Colonic mucosa (tissue), 4 donors: ENCODE measurements around the gene MED16. TPM values are rescaled to one million over a fixed set of nuclear protein-coding genes. Genes with fewer than 3 reads are reported as not detected.
A peak's percentile ranks its signal among the peaks of the same experiment; 100 is the strongest.

Source experiments
- DNase-seq: peaks from one replicate; pipeline ENCODE4 v3.0.0-alpha.2; 2020
- H3K27ac ChIP-seq: fragments of 200-600 bp; one replicate; pipeline ENCODE4 v1.8.0; 2021
- H3K27me3 ChIP-seq: fragments of 200-600 bp; one replicate; pipeline ENCODE4 v1.8.0; 2021
- H3K36me3 ChIP-seq: fragments of 200-600 bp; one replicate; pipeline ENCODE4 v1.8.0; 2021
- H3K4me1 ChIP-seq: fragments of 200-600 bp; one replicate; pipeline ENCODE4 v1.8.0; 2021; ENCODE audit warnings: mild to moderate bottlenecking
- H3K4me3 ChIP-seq: fragments of 200-600 bp; one replicate; pipeline ENCODE4 v1.8.0; 2021
- H3K9ac ChIP-seq, 2 donors: one replicate each; pipeline ENCODE4 v1.7.0; 2013; ENCODE audit warnings: control low read depth in 2 of 2, low read depth in 2 of 2, low read length in 2 of 2
- H3K9me3 ChIP-seq: fragments of 200-600 bp; one replicate; pipeline ENCODE4 v1.8.0; 2021
- intact Hi-C: fragments of 100-400 bp; cut with DNase I; formaldehyde crosslinking; loops from one replicate; pipeline ENCODE4 v1.14.1; 2022
- total RNA-seq, 2 donors: library from RNA; stranded (reverse); fragmentation: NEBNext Ultra II Directional in 1 of 2; extraction: Animal tissue kit (Norgen Biotek cat#: 25700) in 1 of 2; gene quantifications; one replicate each; pipeline ENCODE4 v1.2.1, GENCODE V29; 2021
- TF ChIP-seq, protein P1 (sequence below): fragments of 200-600 bp; IDR thresholded peaks from one replicate; pipeline ENCODE4 v1.8.0; 2022; ENCODE audit warnings: antibody characterized with exemption, mild to moderate bottlenecking
- donor health status: healthy.
- donor health status: DM: no; HTN: no; CAD: no.
- donor health status: DM: no; HTN: no; CAD: no.

The MED16 gene
- total RNA-seq, 2 donors from 2014 or later, result 73.3 to 83.2 TPM

DNA sequence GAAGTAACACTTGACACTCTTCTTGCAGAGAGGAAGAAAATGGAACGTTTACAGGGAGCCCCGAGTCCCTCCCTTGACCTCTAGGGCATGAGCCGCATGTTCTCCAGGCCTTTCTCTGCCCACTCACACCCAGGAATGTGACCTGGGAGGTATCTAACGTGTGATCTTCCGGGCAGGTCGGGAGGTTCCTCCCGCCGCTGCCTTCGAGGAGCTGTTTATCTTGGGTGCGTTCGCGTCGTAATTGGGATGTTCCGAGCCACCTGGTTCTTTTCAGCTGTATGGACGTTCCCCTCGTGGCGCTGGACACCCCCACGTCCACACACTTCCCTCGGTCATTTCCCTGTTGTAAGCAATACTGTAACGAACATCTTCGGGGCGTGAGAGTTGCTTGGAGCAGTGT, 46.5 kb upstream of the MED16 start:
- intact Hi-C loops, result no loop called here
- no peak for DNase-seq
- no peaks in the 10 kb centered on the region for H3K36me3 ChIP-seq
- TF ChIP-seq, protein P1, sequence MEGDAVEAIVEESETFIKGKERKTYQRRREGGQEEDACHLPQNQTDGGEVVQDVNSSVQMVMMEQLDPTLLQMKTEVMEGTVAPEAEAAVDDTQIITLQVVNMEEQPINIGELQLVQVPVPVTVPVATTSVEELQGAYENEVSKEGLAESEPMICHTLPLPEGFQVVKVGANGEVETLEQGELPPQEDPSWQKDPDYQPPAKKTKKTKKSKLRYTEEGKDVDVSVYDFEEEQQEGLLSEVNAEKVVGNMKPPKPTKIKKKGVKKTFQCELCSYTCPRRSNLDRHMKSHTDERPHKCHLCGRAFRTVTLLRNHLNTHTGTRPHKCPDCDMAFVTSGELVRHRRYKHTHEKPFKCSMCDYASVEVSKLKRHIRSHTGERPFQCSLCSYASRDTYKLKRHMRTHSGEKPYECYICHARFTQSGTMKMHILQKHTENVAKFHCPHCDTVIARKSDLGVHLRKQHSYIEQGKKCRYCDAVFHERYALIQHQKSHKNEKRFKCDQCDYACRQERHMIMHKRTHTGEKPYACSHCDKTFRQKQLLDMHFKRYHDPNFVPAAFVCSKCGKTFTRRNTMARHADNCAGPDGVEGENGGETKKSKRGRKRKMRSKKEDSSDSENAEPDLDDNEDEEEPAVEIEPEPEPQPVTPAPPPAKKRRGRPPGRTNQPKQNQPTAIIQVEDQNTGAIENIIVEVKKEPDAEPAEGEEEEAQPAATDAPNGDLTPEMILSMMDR, result no peak
- H3K4me1 ChIP-seq, result peaks cover 18% of the 10 kb centered on the region
- no peak overlapping the region for H3K27ac ChIP-seq
- H3K9ac ChIP-seq, result no peak overlapping the region
- no peaks in the 10 kb centered on the region for H3K27me3 ChIP-seq
- no peaks in the 10 kb centered on the region for H3K9me3 ChIP-seq
- no peak overlapping the region for H3K4me3 ChIP-seq

DNA sequence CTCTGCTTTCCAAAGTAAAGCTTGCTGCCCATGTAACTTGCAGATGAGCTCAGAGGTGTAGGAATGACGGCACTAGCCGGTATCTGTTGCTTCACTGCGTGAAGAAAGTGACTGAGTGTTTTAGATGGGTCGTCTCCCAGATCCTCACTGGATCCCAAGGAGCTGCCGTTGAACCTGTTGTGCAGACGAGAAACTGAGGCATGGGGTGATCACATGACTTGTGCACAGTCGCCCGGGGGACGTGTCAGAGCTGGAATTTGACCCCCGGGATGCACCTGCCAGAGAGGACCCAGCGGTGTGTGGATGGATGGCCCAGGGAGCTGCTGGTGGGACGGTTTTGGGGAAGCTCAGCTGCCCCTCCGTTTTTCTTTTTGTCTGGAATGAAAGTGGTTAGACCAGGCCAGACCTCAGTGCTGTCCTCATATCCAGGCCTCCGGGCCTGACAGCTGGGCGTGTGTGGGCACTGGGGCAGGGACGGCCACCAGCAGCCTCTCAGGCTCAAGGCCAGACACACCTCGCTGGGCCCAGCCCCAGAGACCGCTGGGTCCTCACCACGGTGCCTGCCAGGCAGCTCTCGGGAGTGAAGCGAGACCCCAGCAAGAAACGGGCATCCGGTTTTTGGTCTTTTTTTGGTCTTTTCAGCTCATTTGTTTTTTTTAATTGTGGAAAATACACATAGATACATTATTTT, 45.4 kb upstream of the MED16 start:
- TF ChIP-seq, protein P1, result no peak
- Histone ChIP-seq H3K36me3 (no peaks in the 10 kb centered on the region), H3K27ac (no peak overlapping the region), H3K4me3 (no peak overlapping the region), H3K9ac (no peak overlapping the region), H3K27me3 (no peaks in the 10 kb centered on the region), H3K9me3 (no peaks in the 10 kb centered on the region), H3K4me1 (peaks cover 26% of the 10 kb centered on the region)
- DNase-seq, result no peak
- intact Hi-C loops, result no loop called here

DNA sequence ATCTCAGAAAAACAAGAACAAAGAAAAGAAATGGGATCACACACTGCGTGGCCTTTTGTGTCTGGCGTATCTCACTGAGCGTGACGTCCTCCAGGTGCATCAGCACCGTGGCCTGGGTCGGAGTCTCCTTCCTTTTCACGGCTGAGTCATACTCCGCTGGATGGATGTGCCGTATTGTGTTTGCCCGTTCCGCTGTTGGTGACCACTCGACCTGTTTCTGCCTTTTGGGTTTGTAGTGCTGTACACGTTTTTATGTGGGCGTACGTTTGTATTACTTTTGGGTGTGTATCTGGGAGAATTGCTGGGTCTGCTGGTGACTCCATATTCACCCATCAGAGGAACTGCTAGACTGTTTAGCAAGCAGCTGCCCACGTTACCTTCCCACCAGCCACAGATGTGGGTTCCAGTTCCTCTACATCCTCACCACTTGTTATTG, 44.3 kb upstream of the MED16 start:
- H3K27me3 ChIP-seq, result no peaks in the 10 kb centered on the region
- H3K4me3 ChIP-seq, result no peak overlapping the region
- H3K9ac ChIP-seq, result no peak overlapping the region
- intact Hi-C loops, result no loop called here
- H3K36me3 ChIP-seq, result no peaks in the 10 kb centered on the region
- peaks cover 36% of the 10 kb centered on the region for H3K4me1 ChIP-seq
- TF ChIP-seq, protein P1, result no peak
- no peaks in the 10 kb centered on the region for H3K9me3 ChIP-seq
- H3K27ac ChIP-seq, result no peak overlapping the region
- DNase-seq, result no peak

DNA sequence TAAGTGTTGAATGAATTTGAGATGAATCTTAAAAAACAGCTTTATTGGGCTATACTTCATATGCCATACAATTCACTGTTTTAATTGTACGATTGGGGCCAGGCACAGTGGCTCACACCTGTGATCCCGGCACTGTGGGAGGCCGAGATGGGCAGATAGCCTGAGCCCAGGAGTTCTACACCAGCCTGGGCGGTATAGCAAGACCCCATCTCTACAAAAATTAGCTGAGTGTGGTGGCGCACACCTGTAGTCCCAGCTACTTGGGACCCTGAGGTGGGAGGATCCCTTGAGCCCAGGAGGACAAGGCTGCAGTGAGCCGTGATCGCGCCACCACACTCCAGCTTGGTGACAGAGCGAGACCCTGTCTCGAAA, 43.2 kb upstream of the MED16 start:
- no peak for DNase-seq
- Histone ChIP-seq H3K9ac (no peak overlapping the region), H3K27ac (no peak overlapping the region), H3K9me3 (no peaks in the 10 kb centered on the region), H3K4me1 (peaks cover 34% of the 10 kb centered on the region), H3K36me3 (no peaks in the 10 kb centered on the region), H3K4me3 (no peak overlapping the region), H3K27me3 (no peaks in the 10 kb centered on the region)
- TF ChIP-seq, protein P1, result no peak
- intact Hi-C loops, result no loop called here

DNA sequence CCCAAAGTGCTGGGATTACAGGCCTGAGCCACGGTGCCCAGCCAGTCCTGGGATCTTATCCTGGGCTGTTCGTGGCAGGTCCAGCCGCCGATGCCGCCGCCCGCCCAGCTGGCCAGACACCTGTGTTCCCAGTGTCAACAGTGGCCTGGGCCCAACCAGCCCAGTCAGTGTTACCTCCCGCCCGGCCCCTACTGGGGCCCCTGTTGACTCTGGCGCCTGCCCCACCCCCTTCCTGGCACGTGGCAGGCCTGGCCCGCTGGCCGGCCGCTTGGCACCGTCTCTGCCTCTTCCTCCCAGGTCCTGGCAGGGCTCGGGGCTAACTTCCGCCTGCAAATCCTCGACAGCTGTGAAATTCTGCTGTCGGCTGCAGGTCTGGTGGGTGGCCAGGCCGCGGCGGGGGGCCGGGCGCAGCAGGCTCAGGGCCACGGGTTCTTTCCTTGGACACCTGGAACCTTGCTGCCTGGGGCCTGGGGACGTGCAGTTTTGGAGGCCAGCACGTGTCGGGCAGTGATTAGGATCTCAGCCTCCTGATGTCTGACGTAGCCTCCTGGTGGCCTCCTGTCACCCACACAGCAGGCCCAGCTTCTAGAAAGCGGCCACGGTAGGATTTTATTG, 42.0 kb upstream of the MED16 start:
- Histone ChIP-seq H3K27ac (peak overlapping the region; percentile 41), H3K27me3 (no peaks in the 10 kb centered on the region), H3K4me3 (no peak overlapping the region), H3K9ac (peak overlapping the region in 1 of 2 donors; percentile 38), H3K4me1 (peaks cover 31% of the 10 kb centered on the region), H3K36me3 (no peaks in the 10 kb centered on the region), H3K9me3 (no peaks in the 10 kb centered on the region)
- TF ChIP-seq, protein P1, result no peak
- peak; percentile 88 for DNase-seq
- intact Hi-C loops, result no loop called here
